Measurements from ENCODE around the gene APRT. TPM values are rescaled to one million over a fixed set of nuclear protein-coding genes. Genes with fewer than 3 reads are reported as not detected.

APRT gene
- total RNA-seq, result 89.9 and 96.5 TPM in 2 replicates

GRCh38 chr16:88811769-88812512 is at the start of gene APRT:
Gene APRT (minus strand): TSS chr16:88811928. CDS start chr16:88811899, 29 bp downstream.

GRCh38 chr16:88856828-88857727 is 45.4 kb upstream of the APRT start, which contains the start of the genes GALNS and TRAPPC2L:
Gene GALNS (minus strand): TSS chr16:88856947. CDS start chr16:88856877, 70 bp downstream.
Gene TRAPPC2L (plus strand): TSS chr16:88857127. CDS start chr16:88857151, 24 bp downstream.

GRCh38 chr16:88803264-88803987 is 8.3 kb downstream of the APRT start, which contains the start of gene CDT1:
Gene CDT1 (plus strand): TSS chr16:88803789. CDS start chr16:88803832, 43 bp downstream.

GRCh38 chr16:88785106-88785924 is 26.4 kb downstream of the APRT start, which contains the start of gene PIEZO1:
Gene PIEZO1 (minus strand): TSS chr16:88785220. CDS start chr16:88784964, 256 bp downstream.

Other genes with a start within 250 kb of the APRT start
- gene ZC3H18, start 241.5 kb downstream of the APRT start, total RNA-seq, result 9.6 and 19.0 TPM in 2 replicates
- not detected in 2 replicates for gene IL17C, start 173.4 kb downstream of the APRT start, total RNA-seq
- 123 and 249 TPM in 2 replicates for gene CYBA, start 160.9 kb downstream of the APRT start, total RNA-seq
- 44.0 and 54.7 TPM in 2 replicates for gene MVD, start 148.8 kb downstream of the APRT start, total RNA-seq
- 0.16 TPM in 1 of 2 replicates, not detected in the other for gene SNAI3, start 125.4 kb downstream of the APRT start, total RNA-seq
- 10.5 and 11.9 TPM in 2 replicates for gene RNF166, start 105.5 kb downstream of the APRT start, total RNA-seq
- gene CTU2, start 105.4 kb downstream of the APRT start, total RNA-seq, result 11.3 and 11.9 TPM in 2 replicates
- 280 and 993 TPM in 2 replicates for gene PIEZO1, start 26.7 kb downstream of the APRT start, total RNA-seq
- 8.5 and 10.4 TPM in 2 replicates for gene CDT1, start 8.1 kb downstream of the APRT start, total RNA-seq
- 11.5 and 33.2 TPM in 2 replicates for gene GALNS, start 45.0 kb upstream of the APRT start, total RNA-seq
- gene TRAPPC2L, start 45.2 kb upstream of the APRT start, total RNA-seq, result 42.2 and 70.4 TPM in 2 replicates
- gene PABPN1L, start 54.7 kb upstream of the APRT start, total RNA-seq, result not detected in 2 replicates
- under 0.01 and 0.06 TPM in 2 replicates for gene CBFA2T3, start 165.3 kb upstream of the APRT start, total RNA-seq